ENCODE measurements around the gene GIPC3.

The GIPC3 gene

GRCh38 chr19:3618144-3618810 is 33.0 kb downstream of the GIPC3 start:
- TF ChIP-seq CTCF (IDR thresholded peaks at IDR 0.05; ENCODE audit: low read depth, low read length) = peak; percentile 94
- H3K4me3 ChIP-seq (ENCODE audit: low read depth, low read length) = no peak overlapping the region

- H3K4me3 ChIP-seq (ENCODE audit: low read depth, low read length) = no peak overlapping the region
- no peak for TF ChIP-seq CTCF (IDR thresholded peaks at IDR 0.05; ENCODE audit: low read depth, low read length)
Measured at GRCh38 chr19:3618811-3619630, 33.7 kb downstream of the GIPC3 start.

- TF ChIP-seq CTCF (IDR thresholded peaks at IDR 0.05; ENCODE audit: low read depth, low read length) = no peak
Measured at GRCh38 chr19:3619631-3620012, 34.3 kb downstream of the GIPC3 start.

GRCh38 chr19:3620145-3620816 is 35.0 kb downstream of the GIPC3 start:
- no peak for TF ChIP-seq CTCF (IDR thresholded peaks at IDR 0.05; ENCODE audit: low read depth, low read length)
- no peak overlapping the region for H3K4me3 ChIP-seq (ENCODE audit: low read depth, low read length)

More at GRCh38 chr19:3619631-3620012, 34.3 kb downstream of the GIPC3 start:
- no peak overlapping the region for H3K4me3 ChIP-seq (ENCODE audit: low read depth, low read length)

GRCh38 chr19:3620817-3621547 is 35.7 kb downstream of the GIPC3 start:
- no peak for TF ChIP-seq CTCF (IDR thresholded peaks at IDR 0.05; ENCODE audit: low read depth, low read length)
- H3K4me3 ChIP-seq (ENCODE audit: low read depth, low read length) = no peak overlapping the region

- H3K4me3 ChIP-seq (ENCODE audit: low read depth, low read length) = no peak overlapping the region
- no peak for TF ChIP-seq CTCF (IDR thresholded peaks at IDR 0.05; ENCODE audit: low read depth, low read length)
Measured at GRCh38 chr19:3621689-3622088, 36.4 kb downstream of the GIPC3 start.

Measured in WI38 (cell line).